Stimulated activated CD8-positive, alpha-beta memory T cell treated with anti-CD3 and anti-CD28 coated beads, Interleukin-15, amount 100 ng/mL, for 24 hours (primary cell): ENCODE data around the gene PPP4R1.

Source experiments
- DNase-seq: peaks from one replicate; pipeline ENCODE4 v3.0.0-alpha.2; 2020; ENCODE audit warnings: low read depth

Gene PPP4R1

GRCh38 chr18:9506046-9506792 is 108.1 kb downstream of the PPP4R1 start:
- no peak for DNase-seq
